OCI-LY7 (cell line): ENCODE results near the gene NOS3. TPM values are rescaled to one million over a fixed set of nuclear protein-coding genes. Genes with fewer than 3 reads are reported as not detected.

ENCODE experiments used
- BruUV-seq: library from RNA; stranded (reverse); fragments of 400-500 nt; replicated peaks from 2 replicates; lab custom pipeline; 2021; lab: Mats Ljungman, UMichigan
- CTCF ChIA-PET: fragments of 300-600 bp; sonication (Branson Sonifier 250); formaldehyde crosslinking; loops from one replicate; lab custom pipeline; 2022; ENCODE audit warnings: antibody characterized with exemption; ENCODE audit not compliant: unreplicated experiment; lab: Charles Lee
- POLR2A ChIA-PET: fragments of 300-600 bp; sonication (Branson Sonifier 250); formaldehyde crosslinking; loops from one replicate; lab custom pipeline; 2022; ENCODE audit warnings: antibody characterized with exemption; lab: Charles Lee
- DNase-seq: peaks from one replicate; pipeline ENCODE4 v3.0.0-alpha.2; 2015; ENCODE audit warnings: low spot score
- H2AFZ ChIP-seq: fragments of 200-600 bp; sonication (generic), shearing (Covaris generic); 2 replicates; pipeline ENCODE4 v1.6.1; 2014; ENCODE audit warnings: mild to moderate bottlenecking, antibody characterized with exemption, low read length, moderate library complexity
- H3K27ac ChIP-seq: fragments of 200-600 bp; sonication (generic); 2 replicates; pipeline ENCODE4 v1.5.1; 2014; ENCODE audit warnings: mixed run types, low read depth, mild to moderate bottlenecking, moderate library complexity, low read length, inconsistent platforms; ENCODE audit not compliant: poor library complexity, severe bottlenecking
- H3K36me3 ChIP-seq: fragments of 200-600 bp; sonication (generic); 2 replicates; pipeline ENCODE4 v1.6.1; 2014; ENCODE audit warnings: mild to moderate bottlenecking, antibody characterized with exemption, low read length, moderate library complexity, mixed read lengths; ENCODE audit not compliant: insufficient read depth
- H3K4me1 ChIP-seq: fragments of 200-600 bp; sonication (generic); 2 replicates; pipeline ENCODE4 v1.5.1; 2014; ENCODE audit warnings: mild to moderate bottlenecking, low read length; ENCODE audit not compliant: insufficient read depth, poor library complexity, severe bottlenecking
- H3K4me2 ChIP-seq: fragments of 200-600 bp; sonication (generic); 2 replicates; pipeline ENCODE4 v1.6.1; 2014; ENCODE audit warnings: mild to moderate bottlenecking, low read length
- H3K4me3 ChIP-seq: fragments of 200-600 bp; sonication (generic); 2 replicates; pipeline ENCODE4 v1.5.1; 2014; ENCODE audit warnings: mild to moderate bottlenecking, low read depth, low read length; ENCODE audit not compliant: poor library complexity, severe bottlenecking
- H3K79me2 ChIP-seq: fragments of 200-600 bp; sonication (generic); 2 replicates; pipeline ENCODE4 v1.6.1; 2016; ENCODE audit warnings: low read depth, mild to moderate bottlenecking, low read length, moderate library complexity, mixed read lengths; ENCODE audit not compliant: insufficient read depth
- H3K9me2 ChIP-seq: fragments of 200-600 bp; sonication (generic); 2 replicates; pipeline ENCODE4 v1.6.1; 2016; ENCODE audit warnings: mild to moderate bottlenecking, low read length, mixed read lengths; ENCODE audit not compliant: insufficient read depth
- H3K9me3 ChIP-seq: fragments of 200-600 bp; sonication (generic); 2 replicates; pipeline ENCODE4 v1.6.1; 2014; ENCODE audit warnings: mild to moderate bottlenecking, mixed run types, low read length, mixed read lengths
- H4K20me1 ChIP-seq: fragments of 200-600 bp; sonication (generic); 2 replicates; pipeline ENCODE4 v1.6.1; 2014; ENCODE audit warnings: mild to moderate bottlenecking, antibody characterized with exemption, low read length, moderate library complexity, mixed read lengths; ENCODE audit not compliant: insufficient read depth
- CTCF ChIP-seq: fragments of 200-600 bp; sonication (generic); conservative IDR thresholded peaks from 2 replicates; pipeline ENCODE4 v1.5.1; 2014; ENCODE audit warnings: mild to moderate bottlenecking, antibody characterized with exemption, low read length, moderate library complexity, mixed read lengths
- EZH2phosphoT487 ChIP-seq: fragments of 200-600 bp; sonication (generic); IDR thresholded peaks from 2 replicates; pipeline ENCODE4 v1.6.1; 2018; ENCODE audit warnings: low read depth, borderline replicate concordance, mild to moderate bottlenecking, mixed run types, antibody characterized with exemption, low read length, moderate library complexity, mixed read lengths
- intact Hi-C: fragments of 100-400 bp; cut with micrococcal nuclease; formaldehyde crosslinking; loops from one replicate; pipeline ENCODE4 v1.10.0; 2022; ENCODE audit not compliant: unreplicated experiment
- total RNA-seq, 2 experiments: library from RNA; depleted of rRNA in 1 of 2; stranded (reverse); fragments of >200 nt in 1 of 2; shearing (Covaris generic) in 1 of 2; gene quantifications; 2 replicates each; pipeline ENCODE4 v1.2.3, GENCODE V29; 2014 to 2022

The NOS3 gene
- total RNA-seq, 2 experiments from 2014 or later, result 0.78 to 0.82 TPM

- BruUV-seq, result no TSS peak
- Histone ChIP-seq H2AFZ (no peak overlapping the region), H3K36me3 (peaks cover 19% of the 10 kb centered on the region), H3K79me2 (no peaks in the 10 kb centered on the region), H4K20me1 (no peaks in the 10 kb centered on the region), H3K9me3 (no peaks in the 10 kb centered on the region), H3K9me2 (no peaks in the 10 kb centered on the region), H3K27ac (no peak overlapping the region), H3K4me1 (no peaks in the 10 kb centered on the region), H3K4me2 (no peak overlapping the region), H3K4me3 (no peak overlapping the region)
- ChIA-PET POLR2A (no interaction called here), CTCF (no interaction called here)
- DNase-seq, result no peak
- no peak for TF ChIP-seq CTCF
- no peak for TF ChIP-seq EZH2phosphoT487
- intact Hi-C loops, result no loop called here
These were observed 45.1 kb downstream of the NOS3 start for GRCh38 chr7:151035902-151036301.

- DNase-seq, result no peak
- Histone ChIP-seq H3K9me3 (no peaks in the 10 kb centered on the region), H2AFZ (no peak overlapping the region), H3K4me1 (no peaks in the 10 kb centered on the region), H3K79me2 (no peaks in the 10 kb centered on the region), H3K4me2 (no peak overlapping the region), H3K36me3 (peaks cover 17% of the 10 kb centered on the region), H3K27ac (no peak overlapping the region), H3K9me2 (no peaks in the 10 kb centered on the region), H4K20me1 (no peaks in the 10 kb centered on the region), H3K4me3 (no peak overlapping the region)
- POLR2A ChIA-PET, result no interaction called here
- CTCF ChIA-PET, result no interaction called here
- BruUV-seq, result no TSS peak
- intact Hi-C loops, result no loop called here
- TF ChIP-seq CTCF, result no peak
- no peak for TF ChIP-seq EZH2phosphoT487
These were observed 48.4 kb downstream of the NOS3 start for GRCh38 chr7:151038951-151039849.

GRCh38 chr7:151039850-151040548 lies 49.2 kb downstream of the NOS3 start:
- DNase-seq, result no peak
- no peaks in the 10 kb centered on the region for H3K9me2 ChIP-seq
- no TSS peak for BruUV-seq
- CTCF ChIA-PET, result no interaction called here
- no peak overlapping the region for H3K4me3 ChIP-seq
- no peak overlapping the region for H3K27ac ChIP-seq
- H3K4me2 ChIP-seq, result no peak overlapping the region
- no peaks in the 10 kb centered on the region for H3K4me1 ChIP-seq
- no peak for TF ChIP-seq CTCF
- TF ChIP-seq EZH2phosphoT487, result no peak
- H3K36me3 ChIP-seq, result peaks cover 14% of the 10 kb centered on the region
- H3K79me2 ChIP-seq, result no peaks in the 10 kb centered on the region
- POLR2A ChIA-PET, result no interaction called here
- H2AFZ ChIP-seq, result no peak overlapping the region
- no peaks in the 10 kb centered on the region for H4K20me1 ChIP-seq
- no peaks in the 10 kb centered on the region for H3K9me3 ChIP-seq
- intact Hi-C loops, result no loop called here
